ES-I3 (cell line): Measurements from ENCODE around the gene LITAFD.

Experiments
- H3K36me3 ChIP-seq: 2 replicates; pipeline ENCODE4 v1.6.1; 2013; ENCODE audit warnings: mild to moderate bottlenecking, low read length, control low read depth, moderate library complexity; ENCODE audit not compliant: insufficient read depth
- H3K4me1 ChIP-seq: 2 replicates; pipeline ENCODE4 v1.6.1; 2013; ENCODE audit warnings: mild to moderate bottlenecking, control low read depth, low read length; ENCODE audit not compliant: insufficient read depth
- H3K9ac ChIP-seq: 2 replicates; pipeline ENCODE4 v1.6.1; 2013; ENCODE audit warnings: low read depth, mild to moderate bottlenecking, low read length, moderate library complexity
- H3K9me3 ChIP-seq: 2 replicates; pipeline ENCODE4 v1.6.1; 2013; ENCODE audit warnings: mild to moderate bottlenecking, low read length, moderate library complexity; ENCODE audit not compliant: control insufficient read depth, insufficient read depth

Gene LITAFD

GRCh38 chr16:8923199-8923598, 41.0 kb downstream of the LITAFD start:
- H3K36me3 ChIP-seq, result peaks cover 43% of the 10 kb centered on the region
- no peaks in the 10 kb centered on the region for H3K4me1 ChIP-seq
- H3K9ac ChIP-seq, result no peak overlapping the region; the same call in 1 of the 2 replicates
- H3K9me3 ChIP-seq, result no peaks in the 10 kb centered on the region

- H3K4me1 ChIP-seq, result no peaks in the 10 kb centered on the region
- no peak overlapping the region for H3K9ac ChIP-seq
- H3K36me3 ChIP-seq, result peaks cover 40% of the 10 kb centered on the region
- H3K9me3 ChIP-seq, result no peaks in the 10 kb centered on the region
Measured at GRCh38 chr16:8924214-8924613, 42.1 kb downstream of the LITAFD start.

GRCh38 chr16:8925455-8925854, 43.3 kb downstream of the LITAFD start:
- Histone ChIP-seq H3K36me3 (peaks cover 41% of the 10 kb centered on the region), H3K9ac (no peak overlapping the region), H3K4me1 (no peaks in the 10 kb centered on the region), H3K9me3 (no peaks in the 10 kb centered on the region)

- H3K9me3 ChIP-seq, result no peaks in the 10 kb centered on the region
- no peak overlapping the region for H3K9ac ChIP-seq
- H3K4me1 ChIP-seq, result peaks cover 7% of the 10 kb centered on the region; the same call in 1 of the 2 replicates
- H3K36me3 ChIP-seq, result peaks cover 32% of the 10 kb centered on the region
Measured at GRCh38 chr16:8926827-8927226, 44.7 kb downstream of the LITAFD start.

GRCh38 chr16:8928467-8928957, 46.4 kb downstream of the LITAFD start:
- Histone ChIP-seq H3K4me1 (peaks cover 7% of the 10 kb centered on the region; the same call in 1 of the 2 replicates), H3K9me3 (no peaks in the 10 kb centered on the region), H3K9ac (no peak overlapping the region), H3K36me3 (peaks cover 20% of the 10 kb centered on the region)

- Histone ChIP-seq H3K4me1 (peaks cover 9% of the 10 kb centered on the region; the same call in 1 of the 2 replicates), H3K9ac (no peak overlapping the region), H3K36me3 (peaks cover 20% of the 10 kb centered on the region), H3K9me3 (no peaks in the 10 kb centered on the region)
Measured at GRCh38 chr16:8929086-8929748, 47.1 kb downstream of the LITAFD start.

- Histone ChIP-seq H3K9ac (no peak overlapping the region), H3K4me1 (peaks cover 18% of the 10 kb centered on the region)
Measured at GRCh38 chr16:8931859-8932258, 49.7 kb downstream of the LITAFD start.

GRCh38 chr16:8934601-8935000, 52.5 kb downstream of the LITAFD start:
- H3K9me3 ChIP-seq, result no peaks in the 10 kb centered on the region
- peaks cover 20% of the 10 kb centered on the region for H3K4me1 ChIP-seq
- H3K36me3 ChIP-seq, result 0 out of 2 replicates have a peak, but pooled peaks cover 3% of the 10 kb centered on the region
- no peak overlapping the region for H3K9ac ChIP-seq

More at GRCh38 chr16:8931859-8932258, 49.7 kb downstream of the LITAFD start:
- Histone ChIP-seq H3K9me3 (no peaks in the 10 kb centered on the region), H3K36me3 (peaks cover 16% of the 10 kb centered on the region)
